CD4-positive, alpha-beta T cell (primary cell): ENCODE data around the gene LRRTM4. TPM values are rescaled to one million over a fixed set of nuclear protein-coding genes. Genes with fewer than 3 reads are reported as not detected.

Experiments
- ATAC-seq: fragments of 200-7000 bp; cut with Tn5 transposase; one replicate; pipeline ENCODE4 v1.10.0; 2022; ENCODE audit warnings: mild to moderate bottlenecking; ENCODE audit not compliant: poor library complexity
- CTCF ChIA-PET: fragments of 350-600 bp; sonication (Branson Sonifier 250); formaldehyde crosslinking; loops from one replicate; lab custom pipeline; 2021; ENCODE audit warnings: antibody characterized with exemption, inconsistent platforms; lab: Charles Lee
- POLR2A ChIA-PET: fragments of 350-600 bp; sonication (Branson Sonifier 250); formaldehyde crosslinking; loops from one replicate; lab custom pipeline; 2021; ENCODE audit warnings: antibody characterized with exemption, inconsistent platforms; lab: Charles Lee
- DNase-seq, 14 experiments: peaks; one replicate each; pipeline ENCODE4 v3.0.0-alpha.2; 2013 to 2020; ENCODE audit warnings: mixed read lengths in 2 of 14
- H3K27ac ChIP-seq, 2 donors: one replicate each; pipeline versions ENCODE4 v1.5.1 to v1.7.0; 2013; ENCODE audit warnings: low read length in 2 of 2, low read depth in 1 of 2, mild to moderate bottlenecking in 1 of 2
- H3K27me3 ChIP-seq, 2 experiments: 1 replicate in 1 of 2; 2 replicates in 1 of 2; pipeline versions ENCODE4 v1.6.1 to v1.7.0; 2013; ENCODE audit warnings: low read length in 2 of 2, control low read depth in 1 of 2, mild to moderate bottlenecking in 1 of 2, moderate library complexity in 1 of 2; ENCODE audit not compliant: insufficient read depth in 2 of 2, control insufficient read depth in 1 of 2
- H3K36me3 ChIP-seq: one replicate; pipeline ENCODE4 v1.6.1; 2013; ENCODE audit warnings: low read length, control low read depth; ENCODE audit not compliant: insufficient read depth
- H3K4me1 ChIP-seq: one replicate; pipeline ENCODE4 v1.6.1; 2013; ENCODE audit warnings: low read length, control low read depth; ENCODE audit not compliant: insufficient read depth
- H3K4me3 ChIP-seq: one replicate; pipeline ENCODE4 v1.5.1; 2013; ENCODE audit warnings: mild to moderate bottlenecking, low read length, moderate library complexity
- H3K9me3 ChIP-seq, 2 experiments: 1 replicate in 1 of 2; 2 replicates in 1 of 2; pipeline versions ENCODE4 v1.6.1 to v1.7.0; 2013; ENCODE audit warnings: low read length in 2 of 2, mild to moderate bottlenecking in 2 of 2, control low read depth in 1 of 2, moderate library complexity in 1 of 2; ENCODE audit not compliant: control insufficient read depth in 1 of 2, insufficient read depth in 1 of 2
- H3K27ac Mint-ChIP-seq: one replicate; pipeline ENCODE4 v1.8.0; 2020; ENCODE audit warnings: mixed read lengths
- H3K27me3 Mint-ChIP-seq: one replicate; pipeline ENCODE4 v1.8.0; 2021; ENCODE audit warnings: mixed read lengths
- H3K36me3 Mint-ChIP-seq: one replicate; pipeline ENCODE4 v1.8.0; 2021; ENCODE audit warnings: low read depth, mixed read lengths
- H3K4me1 Mint-ChIP-seq: one replicate; pipeline ENCODE4 v1.8.0; 2021; ENCODE audit warnings: low read depth, mixed read lengths
- H3K4me3 Mint-ChIP-seq: one replicate; pipeline ENCODE4 v1.8.0; 2020; ENCODE audit warnings: mild to moderate bottlenecking, mixed read lengths
- H3K9me3 Mint-ChIP-seq: one replicate; pipeline ENCODE4 v1.8.0; 2020; ENCODE audit warnings: mixed read lengths
- intact Hi-C, 2 experiments: fragments of 100-400 bp; cut with DNase I in 1 of 2; cut with micrococcal nuclease in 1 of 2; formaldehyde crosslinking; loops; one replicate each; pipeline versions ENCODE4 v1.15.1 to v1.9.0; 2023 to 2025; cut with DNase I, micrococcal nuclease
- total RNA-seq, 174 experiments: library from RNA in 2 of 174; stranded (reverse) in 2 of 174; gene quantifications; one replicate each; pipeline ENCODE4 v1.2.3 and lab custom pipeline; 2021 to 2026
- TF ChIP-seq, protein P1 (sequence below): fragments of 200-600 bp; IDR thresholded peaks from one replicate; pipeline ENCODE4 v1.8.0; 2022; ENCODE audit warnings: antibody characterized with exemption, mild to moderate bottlenecking

LRRTM4 gene
- total RNA-seq, 2 experiments from 2014 or later, result not detected

DNA sequence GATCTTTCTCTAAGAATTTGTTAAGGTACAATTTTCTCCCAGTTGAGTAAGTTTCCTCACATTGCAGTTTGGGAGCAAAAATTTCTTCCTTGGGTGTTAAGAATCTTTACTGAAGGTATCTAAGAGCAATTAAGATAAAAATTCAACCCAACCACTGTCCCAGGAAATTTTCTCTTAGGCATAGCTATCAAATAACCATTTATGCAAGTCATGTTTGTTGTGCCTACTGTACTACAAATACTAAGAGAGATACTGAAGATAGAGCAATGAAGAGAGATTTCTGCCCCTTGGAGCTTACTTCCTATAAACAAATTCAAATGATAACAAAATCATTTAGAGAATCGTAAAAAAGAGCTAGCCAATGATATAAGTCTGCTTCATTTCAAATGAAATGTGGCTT is 402.8 kb downstream of the LRRTM4 start:
- POLR2A ChIA-PET, result no interaction called here
- CTCF ChIA-PET, result no interaction called here

DNA sequence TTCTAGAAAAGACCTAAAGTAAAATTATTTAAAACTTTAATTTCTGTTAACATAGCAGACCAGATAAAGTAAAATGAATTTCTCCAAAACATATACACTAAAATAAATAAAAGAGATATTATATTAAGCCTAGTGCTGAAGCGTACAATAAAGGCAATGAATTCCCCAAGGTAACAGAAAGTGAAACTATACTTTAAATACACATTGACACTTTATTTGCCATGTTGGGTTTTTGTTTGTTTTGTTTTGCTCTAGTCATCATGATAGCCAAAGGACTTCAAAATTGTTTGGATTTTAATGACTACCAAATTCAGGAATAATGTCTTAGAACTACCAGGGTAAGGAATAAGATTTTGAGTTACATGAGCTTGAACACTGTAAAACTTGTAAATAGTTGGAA is 413.3 kb downstream of the LRRTM4 start:
- Mint-ChIP-seq H3K9me3 (peaks cover 5% of the 10 kb centered on the region), H3K4me3 (no peak overlapping the region), H3K27me3 (no peaks in the 10 kb centered on the region), H3K4me1 (no peaks in the 10 kb centered on the region), H3K27ac (no peak overlapping the region), H3K36me3 (no peaks in the 10 kb centered on the region)
- POLR2A ChIA-PET, result no interaction called here
- no peak overlapping the region for H3K4me3 ChIP-seq
- peaks cover 5 to 7% of the 10 kb centered on the region in 2 experiments for H3K9me3 ChIP-seq
- no peaks in the 10 kb centered on the region for H3K36me3 ChIP-seq
- ATAC-seq, result no peak
- no peaks in the 10 kb centered on the region for H3K4me1 ChIP-seq
- no peak for DNase-seq
- TF ChIP-seq, protein P1, sequence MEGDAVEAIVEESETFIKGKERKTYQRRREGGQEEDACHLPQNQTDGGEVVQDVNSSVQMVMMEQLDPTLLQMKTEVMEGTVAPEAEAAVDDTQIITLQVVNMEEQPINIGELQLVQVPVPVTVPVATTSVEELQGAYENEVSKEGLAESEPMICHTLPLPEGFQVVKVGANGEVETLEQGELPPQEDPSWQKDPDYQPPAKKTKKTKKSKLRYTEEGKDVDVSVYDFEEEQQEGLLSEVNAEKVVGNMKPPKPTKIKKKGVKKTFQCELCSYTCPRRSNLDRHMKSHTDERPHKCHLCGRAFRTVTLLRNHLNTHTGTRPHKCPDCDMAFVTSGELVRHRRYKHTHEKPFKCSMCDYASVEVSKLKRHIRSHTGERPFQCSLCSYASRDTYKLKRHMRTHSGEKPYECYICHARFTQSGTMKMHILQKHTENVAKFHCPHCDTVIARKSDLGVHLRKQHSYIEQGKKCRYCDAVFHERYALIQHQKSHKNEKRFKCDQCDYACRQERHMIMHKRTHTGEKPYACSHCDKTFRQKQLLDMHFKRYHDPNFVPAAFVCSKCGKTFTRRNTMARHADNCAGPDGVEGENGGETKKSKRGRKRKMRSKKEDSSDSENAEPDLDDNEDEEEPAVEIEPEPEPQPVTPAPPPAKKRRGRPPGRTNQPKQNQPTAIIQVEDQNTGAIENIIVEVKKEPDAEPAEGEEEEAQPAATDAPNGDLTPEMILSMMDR, result no peak
- no peak overlapping the region for H3K27ac ChIP-seq
- intact Hi-C loops, result no loop called here
- H3K27me3 ChIP-seq, result no peaks in the 10 kb centered on the region
- CTCF ChIA-PET, result no interaction called here

More for the DNA sequence above, 402.8 kb downstream of the LRRTM4 start:
- H3K4me1 Mint-ChIP-seq, result no peaks in the 10 kb centered on the region
- H3K4me3 Mint-ChIP-seq, result no peak overlapping the region
- H3K27ac Mint-ChIP-seq, result no peak overlapping the region
- TF ChIP-seq, protein P1, result no peak
- intact Hi-C loops, result no loop called here
- H3K36me3 ChIP-seq, result no peaks in the 10 kb centered on the region
- no peaks in the 10 kb centered on the region for H3K27me3 ChIP-seq
- DNase-seq (no peak), ATAC-seq (no peak)
- H3K36me3 Mint-ChIP-seq, result no peaks in the 10 kb centered on the region
- peaks cover 26% of the 10 kb centered on the region for H3K9me3 Mint-ChIP-seq
- H3K27ac ChIP-seq, result no peak overlapping the region
- no peaks in the 10 kb centered on the region for H3K27me3 Mint-ChIP-seq
- no peaks in the 10 kb centered on the region for H3K9me3 ChIP-seq
- H3K4me1 ChIP-seq, result no peaks in the 10 kb centered on the region
- H3K4me3 ChIP-seq, result no peak overlapping the region

DNA sequence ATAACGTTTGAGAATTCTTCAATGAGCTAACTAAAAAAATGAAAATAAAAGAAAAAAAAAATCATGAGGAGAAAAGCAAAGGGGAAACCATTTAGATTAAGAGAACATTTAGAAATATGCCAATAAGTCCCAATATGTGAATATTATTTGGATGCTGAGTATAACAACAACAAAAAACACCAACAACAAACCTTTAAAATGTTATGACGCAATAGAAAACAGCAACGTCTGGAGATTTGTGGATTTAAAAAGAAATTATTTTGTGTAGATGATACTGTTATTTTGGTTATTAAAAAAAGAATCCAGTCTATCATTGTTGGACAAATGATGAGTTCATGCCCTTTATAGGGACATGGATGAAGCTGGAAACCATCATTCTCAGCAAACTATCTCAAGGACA is 417.2 kb downstream of the LRRTM4 start:
- Mint-ChIP-seq H3K36me3 (no peaks in the 10 kb centered on the region), H3K4me1 (no peaks in the 10 kb centered on the region), H3K9me3 (no peaks in the 10 kb centered on the region), H3K27ac (no peak overlapping the region), H3K4me3 (no peak overlapping the region), H3K27me3 (no peaks in the 10 kb centered on the region)
- DNase-seq (no peak), ATAC-seq (no peak)
- Histone ChIP-seq H3K4me1 (no peaks in the 10 kb centered on the region), H3K27ac (no peak overlapping the region), H3K9me3 (no peaks in the 10 kb centered on the region), H3K4me3 (no peak overlapping the region), H3K36me3 (no peaks in the 10 kb centered on the region), H3K27me3 (no peaks in the 10 kb centered on the region)
- TF ChIP-seq, protein P1, result no peak
- ChIA-PET CTCF (no interaction called here), POLR2A (no interaction called here)
- intact Hi-C loops, result no loop called here
